GDM1 (cell line): ENCODE results near the gene DOCK11.
A peak's percentile ranks its signal among the peaks of the same experiment; 100 is the strongest.

Experiments
- DNase-seq: peaks from one replicate; lab custom pipeline; 2025; lab: John Stamatoyannopoulos, UW

The DOCK11 gene

GRCh38 chrX:118502161-118502789 lies 6.7 kb downstream of the DOCK11 start:
- peak; percentile 19 for DNase-seq

- DNase-seq: no peak
These were observed 7.8 kb downstream of the DOCK11 start for GRCh38 chrX:118503260-118504041.

DNA sequence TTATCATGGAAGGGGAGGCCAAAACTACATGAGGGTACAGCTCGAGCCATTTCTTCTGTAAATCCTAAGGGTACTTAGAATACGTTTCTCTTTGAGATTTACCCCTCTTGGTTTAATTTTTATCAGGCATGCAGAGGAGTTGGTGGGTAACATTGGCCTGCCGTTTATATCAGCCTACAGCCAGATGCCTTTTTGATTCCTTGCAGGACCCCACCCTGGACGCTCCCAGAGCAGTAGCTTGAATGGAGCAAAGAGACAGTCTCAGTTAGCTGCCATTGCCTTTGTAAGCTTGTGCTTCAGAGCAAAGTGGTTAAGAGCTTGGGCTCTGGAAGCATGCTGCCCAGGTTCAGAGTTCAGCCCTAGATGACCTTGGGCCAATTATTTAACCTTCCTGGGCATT lies 9.0 kb downstream of the DOCK11 start:
- no peak for DNase-seq

DNA sequence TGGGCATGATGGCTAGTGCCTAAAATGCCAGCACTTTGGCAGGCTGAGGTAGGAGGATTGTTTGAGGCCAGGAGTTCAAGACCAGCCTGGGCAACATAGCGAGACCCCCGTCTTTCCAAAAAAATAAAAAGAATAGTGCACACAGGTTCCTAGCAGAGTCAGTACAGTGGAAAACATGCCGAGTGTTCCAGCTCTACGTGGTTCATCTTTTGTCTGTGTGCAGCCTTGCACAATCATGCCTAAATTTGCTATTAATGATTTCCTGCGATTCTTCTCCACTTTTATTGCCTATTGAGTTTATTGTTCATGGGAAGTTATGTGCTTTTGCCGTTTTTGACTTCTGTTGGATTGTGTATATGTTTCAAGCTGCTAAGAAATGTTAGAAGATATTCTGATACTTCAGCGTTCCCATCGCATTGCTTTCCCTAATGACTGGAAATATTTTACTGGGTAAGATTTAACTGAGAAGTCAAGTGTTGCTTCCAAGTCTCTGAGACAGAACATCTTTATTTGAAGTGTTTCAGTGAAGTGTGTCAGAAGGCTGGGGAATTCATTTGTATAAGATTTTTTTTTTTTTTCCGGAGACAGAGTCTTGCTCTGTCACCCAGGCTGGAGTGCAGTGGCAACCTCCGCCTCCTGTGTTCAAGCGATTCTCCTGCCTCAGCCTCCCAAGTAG lies 11.3 kb downstream of the DOCK11 start:
- DNase-seq: no peak

- DNase-seq: no peak
These were observed 12.2 kb downstream of the DOCK11 start for GRCh38 chrX:118507766-118508165.

DNA sequence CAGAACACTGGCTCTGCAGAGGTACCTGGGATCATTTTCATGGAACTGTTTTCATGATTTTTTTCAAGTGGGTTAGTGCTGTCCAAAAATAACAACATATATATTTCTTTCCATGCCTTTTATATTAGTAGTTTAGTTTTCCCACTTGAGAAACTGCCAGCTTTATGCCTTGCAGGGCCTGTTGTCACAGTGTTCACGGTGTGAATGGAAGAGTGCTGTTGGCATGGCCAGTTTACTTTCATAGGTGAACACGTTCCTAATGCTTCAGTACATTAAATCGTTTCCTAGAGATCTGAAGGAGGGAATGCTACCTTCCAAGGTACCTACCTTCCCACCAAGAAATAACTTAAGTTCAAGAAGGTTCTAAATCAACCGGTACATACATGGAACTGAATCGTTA lies 12.6 kb downstream of the DOCK11 start:
- no peak for DNase-seq

DNA sequence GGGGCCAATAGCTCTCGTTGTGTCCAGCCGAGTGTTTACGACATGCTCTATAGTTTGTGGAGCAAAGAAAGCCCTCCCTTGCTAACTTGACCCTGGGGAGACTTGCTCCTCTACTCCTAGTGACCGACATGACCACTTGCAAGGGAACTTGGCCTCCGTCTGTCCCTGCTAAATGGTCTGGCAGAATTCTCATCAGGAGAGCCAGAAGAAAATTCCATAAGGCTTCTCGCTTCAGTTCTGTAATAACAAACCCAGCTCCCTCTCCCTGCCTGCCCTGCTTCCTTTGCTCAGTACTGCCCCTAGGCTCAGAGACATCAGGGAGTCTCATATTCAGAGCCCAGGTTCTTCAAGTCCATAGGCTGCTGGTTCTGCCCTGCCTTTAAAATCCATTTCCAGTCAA lies 13.0 kb downstream of the DOCK11 start:
- no peak for DNase-seq

- no peak for DNase-seq
These were observed 14.5 kb downstream of the DOCK11 start for GRCh38 chrX:118510111-118510510.

- no peak for DNase-seq
These were observed 17.7 kb downstream of the DOCK11 start for GRCh38 chrX:118513120-118513898.

DNA sequence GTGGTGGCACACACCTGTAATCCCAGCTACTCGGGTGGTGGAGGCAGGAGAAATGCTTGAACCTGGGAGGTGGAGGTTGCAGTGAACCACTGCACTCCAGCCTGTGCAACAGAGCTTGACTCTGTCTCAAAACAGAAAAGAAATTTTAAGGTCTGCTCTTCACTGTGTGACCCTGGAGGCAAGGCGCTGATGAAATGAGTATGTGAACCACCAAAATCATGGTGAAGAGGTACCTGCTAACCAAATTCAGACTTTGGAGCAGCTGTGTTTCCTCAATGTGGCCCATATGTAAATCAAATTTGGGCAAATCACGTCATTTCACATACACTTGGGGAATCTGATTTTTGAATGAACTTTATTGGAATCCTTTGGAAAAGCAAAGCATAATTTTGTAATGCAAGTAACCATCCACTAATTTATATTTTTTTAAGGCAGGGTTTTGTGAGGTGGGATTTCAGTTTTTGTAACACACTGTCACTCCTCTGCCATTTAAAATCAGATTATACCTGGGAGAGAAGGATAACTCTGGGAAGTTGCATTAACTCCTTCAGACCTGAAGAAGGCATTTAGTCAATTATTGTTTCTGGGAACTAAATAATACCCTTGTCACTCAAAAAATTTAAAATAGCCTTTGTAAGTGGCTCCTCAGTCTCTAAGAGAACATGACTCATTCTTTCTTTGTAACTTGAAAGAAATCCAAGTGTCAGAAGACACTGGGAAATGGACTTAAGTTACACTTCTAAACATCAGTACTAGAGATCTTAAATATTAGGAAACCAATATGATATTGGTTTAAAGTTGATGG lies 24.0 kb downstream of the DOCK11 start:
- DNase-seq: no peak

GRCh38 chrX:118520216-118521206 lies 24.9 kb downstream of the DOCK11 start:
- no peak for DNase-seq

- no peak for DNase-seq
These were observed 25.8 kb downstream of the DOCK11 start for GRCh38 chrX:118521435-118521834.

DNA sequence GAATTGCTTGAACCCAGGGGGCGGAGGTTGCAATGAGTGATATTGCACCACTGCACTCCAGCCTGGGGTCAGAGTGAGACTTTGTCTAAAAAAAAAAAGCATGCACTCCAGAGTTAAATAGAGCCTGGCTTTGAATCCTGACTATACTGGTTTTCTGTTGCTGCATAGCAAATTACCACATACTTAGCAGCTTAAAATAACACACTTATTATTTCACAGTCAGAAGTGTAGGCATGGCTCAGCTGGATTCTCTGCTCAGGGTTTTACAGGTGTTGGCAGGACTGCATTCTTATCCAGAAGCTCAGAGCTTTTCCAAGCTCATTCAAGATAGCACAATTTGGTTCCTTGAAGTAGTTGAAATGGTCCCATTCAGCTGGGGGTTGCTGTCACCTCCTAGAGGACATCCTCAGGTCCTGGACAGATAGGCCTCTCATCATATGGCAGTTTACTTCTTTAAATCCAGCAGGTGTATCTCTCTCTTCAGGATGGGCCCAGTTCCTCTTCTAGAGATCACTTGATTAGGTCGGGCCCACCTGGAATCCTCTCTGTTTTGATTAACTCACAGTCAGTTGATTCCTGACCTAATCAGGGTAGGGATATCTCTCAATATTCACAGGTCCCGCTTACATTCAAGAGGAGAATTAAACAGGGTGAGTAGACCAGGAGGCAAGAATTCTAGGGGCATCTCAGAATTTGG lies 26.8 kb downstream of the DOCK11 start:
- DNase-seq: no peak

- no peak for DNase-seq
These were observed 28.3 kb downstream of the DOCK11 start for GRCh38 chrX:118523920-118524319.

DNA sequence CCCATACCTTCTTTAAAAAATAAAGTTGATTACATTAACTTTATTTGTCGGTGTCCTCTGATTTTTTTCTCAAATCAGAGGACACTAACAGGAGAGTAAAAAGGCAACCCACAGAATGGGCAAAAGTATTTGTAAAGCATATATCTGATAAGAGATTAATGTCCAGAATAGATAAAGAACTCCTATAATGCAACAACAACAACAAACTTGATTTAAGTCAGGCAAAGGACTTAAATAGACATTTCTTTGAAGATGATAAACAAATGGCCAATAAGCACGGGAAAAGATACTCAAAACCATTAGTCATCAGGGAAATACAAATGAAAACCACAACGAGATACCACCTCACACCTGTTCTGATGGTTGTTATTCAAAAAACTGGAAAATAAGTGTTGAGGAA lies 28.7 kb downstream of the DOCK11 start:
- no peak for DNase-seq

- DNase-seq: no peak
These were observed 29.6 kb downstream of the DOCK11 start for GRCh38 chrX:118525174-118525730.

DNA sequence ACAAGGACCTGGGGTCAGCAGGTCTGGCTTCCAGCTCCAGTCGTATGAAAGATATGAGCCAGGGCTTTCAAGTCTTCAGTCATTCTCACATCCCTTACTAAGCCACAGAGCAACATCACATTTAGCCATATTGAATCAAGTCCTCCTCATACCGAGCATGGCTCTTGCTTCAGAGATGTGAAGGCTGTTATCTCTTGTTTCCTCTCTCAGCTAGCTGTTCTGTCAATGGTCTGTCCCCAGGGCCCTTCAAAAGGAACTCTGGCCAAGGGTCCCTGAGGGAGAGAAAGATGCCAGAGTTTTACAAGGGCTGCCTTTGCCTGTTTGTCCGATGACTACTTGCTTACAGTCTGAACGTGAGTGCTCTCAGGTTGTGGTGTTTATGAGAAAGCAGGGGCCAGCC lies 30.5 kb downstream of the DOCK11 start:
- DNase-seq: no peak

- peak; percentile 9 for DNase-seq
These were observed 32.6 kb downstream of the DOCK11 start for GRCh38 chrX:118528071-118528737.
